Gastroesophageal sphincter (tissue), 3 donors: ENCODE measurements around the gene TGIF1.

Experiments
- EP300 ChIP-seq: sonication (generic); formaldehyde crosslinking; IDR thresholded peaks from one replicate; pipeline ENCODE4 v1.6.1; 2017; ENCODE audit warnings: antibody characterized with exemption, mild to moderate bottlenecking
- TF ChIP-seq, protein P1 (sequence below), 4 experiments: fragments of 200-600 bp in 2 of 4; fragments of 450-650 bp in 2 of 4; sonication (generic) in 1 of 4; IDR thresholded peaks; one replicate each; pipeline ENCODE4 v1.5.1; 2017 to 2019; ENCODE audit warnings: antibody characterized with exemption in 4 of 4, mild to moderate bottlenecking in 2 of 4, moderate library complexity in 2 of 4

DNA sequence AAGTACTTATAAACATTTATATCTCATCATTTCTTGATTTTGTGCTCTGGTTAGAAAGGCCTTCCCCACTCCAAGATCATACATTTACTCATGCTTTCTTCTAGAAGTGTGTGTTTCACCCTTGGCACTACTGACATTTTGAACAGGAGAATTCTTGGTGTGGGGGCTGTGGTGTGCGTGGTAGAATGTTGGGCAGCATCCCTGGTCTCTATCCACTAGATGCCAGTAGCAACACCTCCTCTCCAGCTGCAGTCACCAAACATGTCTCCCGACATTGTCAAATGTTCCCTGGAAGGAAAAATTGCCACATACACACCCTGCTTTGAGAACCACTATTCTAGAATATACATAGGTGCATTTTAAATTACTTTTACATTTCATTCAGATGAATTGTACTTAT, 8.7 kb upstream of the TGIF1 start:
- TF ChIP-seq, protein P1, sequence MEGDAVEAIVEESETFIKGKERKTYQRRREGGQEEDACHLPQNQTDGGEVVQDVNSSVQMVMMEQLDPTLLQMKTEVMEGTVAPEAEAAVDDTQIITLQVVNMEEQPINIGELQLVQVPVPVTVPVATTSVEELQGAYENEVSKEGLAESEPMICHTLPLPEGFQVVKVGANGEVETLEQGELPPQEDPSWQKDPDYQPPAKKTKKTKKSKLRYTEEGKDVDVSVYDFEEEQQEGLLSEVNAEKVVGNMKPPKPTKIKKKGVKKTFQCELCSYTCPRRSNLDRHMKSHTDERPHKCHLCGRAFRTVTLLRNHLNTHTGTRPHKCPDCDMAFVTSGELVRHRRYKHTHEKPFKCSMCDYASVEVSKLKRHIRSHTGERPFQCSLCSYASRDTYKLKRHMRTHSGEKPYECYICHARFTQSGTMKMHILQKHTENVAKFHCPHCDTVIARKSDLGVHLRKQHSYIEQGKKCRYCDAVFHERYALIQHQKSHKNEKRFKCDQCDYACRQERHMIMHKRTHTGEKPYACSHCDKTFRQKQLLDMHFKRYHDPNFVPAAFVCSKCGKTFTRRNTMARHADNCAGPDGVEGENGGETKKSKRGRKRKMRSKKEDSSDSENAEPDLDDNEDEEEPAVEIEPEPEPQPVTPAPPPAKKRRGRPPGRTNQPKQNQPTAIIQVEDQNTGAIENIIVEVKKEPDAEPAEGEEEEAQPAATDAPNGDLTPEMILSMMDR (IDR thresholded peaks at IDR 0.05): peak in 3 of 4 experiments; percentile 28 to 51 (median 30)
- TF ChIP-seq EP300: no peak
